GM12878 (cell line): ENCODE data around the gene ACTL8.

Experiments used
- BACH1 ChIP-seq: fragments of 450-650 bp; IDR thresholded peaks from 2 replicates; pipeline ENCODE4 v1.6.1; 2017; ENCODE audit warnings: mild to moderate bottlenecking, borderline replicate concordance
- BRCA1 ChIP-seq: IDR thresholded peaks from 2 replicates; pipeline ENCODE4 v1.6.1; 2011; ENCODE audit warnings: low read depth, low read length, improper control_type of control experiment
- CTCF ChIP-seq, 3 experiments: IDR thresholded peaks in 2 of 3; conservative IDR thresholded peaks in 1 of 3; 2 replicates each; pipeline ENCODE4 v1.5.1; 2011; ENCODE audit warnings: low read depth in 3 of 3, low read length in 3 of 3, mild to moderate bottlenecking in 3 of 3, control low read depth in 2 of 3, moderate library complexity in 2 of 3, inconsistent platforms in 1 of 3, mixed read lengths in 1 of 3; ENCODE audit not compliant: control insufficient read depth in 2 of 3, insufficient read depth in 1 of 3; ENCODE audit errors: extremely low read depth in 1 of 3
- EZH2 ChIP-seq: IDR thresholded peaks from 2 replicates; pipeline ENCODE4 v1.6.1; 2012; ENCODE audit warnings: low read depth, mild to moderate bottlenecking, control low read depth, inconsistent platforms, low read length, borderline replicate concordance; ENCODE audit not compliant: control insufficient read depth
- FOS ChIP-seq: IDR thresholded peaks from 3 replicates; pipeline ENCODE4 v1.6.1; 2011; ENCODE audit warnings: borderline replicate concordance; ENCODE audit not compliant: insufficient read length; ENCODE audit errors: extremely low read depth
- NKRF ChIP-seq: fragments of 450-650 bp; conservative IDR thresholded peaks from 2 replicates; pipeline ENCODE4 v1.6.1; 2017; ENCODE audit warnings: mild to moderate bottlenecking, moderate library complexity
- RAD51 ChIP-seq: fragments of 450-650 bp; IDR thresholded peaks from 2 replicates; pipeline ENCODE4 v1.6.1; 2016; ENCODE audit warnings: moderate library complexity, mild to moderate bottlenecking, inconsistent platforms
- SMAD1 ChIP-seq: fragments of 450-650 bp; IDR thresholded peaks from 2 replicates; pipeline ENCODE4 v1.6.1; 2018; ENCODE audit warnings: mild to moderate bottlenecking, low read depth; ENCODE audit not compliant: partially characterized antibody
- SMC3 ChIP-seq: IDR thresholded peaks from 2 replicates; pipeline ENCODE4 v1.6.1; 2011; ENCODE audit warnings: low read length, improper control_type of control experiment, borderline replicate concordance
- SUPT20H ChIP-seq: IDR thresholded peaks from 2 replicates; pipeline ENCODE4 v1.6.1; 2011; ENCODE audit warnings: low read depth, mild to moderate bottlenecking, low read length, moderate library complexity, borderline replicate concordance; ENCODE audit not compliant: control insufficient read depth
- SUZ12 ChIP-seq: fragments of 200-600 bp; sonication (generic); IDR thresholded peaks from one replicate; pipeline ENCODE4 v1.6.1; 2018; ENCODE audit warnings: antibody characterized with exemption, mild to moderate bottlenecking; ENCODE audit not compliant: unreplicated experiment
- ZNF622 ChIP-seq: fragments of 450-650 bp; IDR thresholded peaks from 2 replicates; pipeline ENCODE4 v1.6.1; 2017; ENCODE audit warnings: mild to moderate bottlenecking, inconsistent platforms

- TF ChIP-seq SUPT20H: no peak
- TF ChIP-seq BACH1: no peak
- no peak for TF ChIP-seq CTCF (IDR thresholded peaks at IDR 0.05 in 2 of 3, conservative IDR thresholded peaks at IDR 0.05 in 1 of 3; ENCODE audit: control insufficient read depth in 2 of 3, extremely low read depth in 1 of 3, insufficient read depth in 1 of 3, low read depth in 3 of 3, low read length in 3 of 3)
- TF ChIP-seq SMAD1: no peak
- no peak for TF ChIP-seq EZH2
- TF ChIP-seq FOS: no peak
- TF ChIP-seq BRCA1: no peak
- no peak for TF ChIP-seq SMC3
- no peak for TF ChIP-seq SUZ12
- no peak for TF ChIP-seq RAD51
- TF ChIP-seq NKRF: no peak
- TF ChIP-seq ZNF622: no peak
Measured at GRCh38 chr1:17735793-17736192, 19.3 kb upstream of the ACTL8 start.
